Measurements from ENCODE around the gene NOSTRIN. TPM values are rescaled to one million over a fixed set of nuclear protein-coding genes. Genes with fewer than 3 reads are reported as not detected.

NOSTRIN gene
- total RNA-seq, 1 experiment from 2014 or later = 9.8 TPM

- Histone ChIP-seq H3K4me3 (ENCODE audit: low read depth, low read length) (no peak overlapping the region), H3K36me3 (ENCODE audit: control insufficient read depth, insufficient read depth, low read length) (no peaks in the 10 kb centered on the region), H3K9me3 (no peaks in the 10 kb centered on the region), H3K27me3 (replicated peaks; ENCODE audit: control insufficient read depth, insufficient read depth, low read length) (no peaks in the 10 kb centered on the region; the same call in 1 of the 2 replicates), H3K4me1 (no peaks in the 10 kb centered on the region; the same call in 1 of the 2 replicates)
- intact Hi-C loops (cut with micrococcal nuclease; ENCODE audit: unreplicated experiment) = no loop called here
- Mint-ChIP-seq H3K27me3 (ENCODE audit: insufficient read depth, unreplicated experiment) (peaks cover 19% of the 10 kb centered on the region), H3K9me3 (ENCODE audit: unreplicated experiment) (no peaks in the 10 kb centered on the region), H3K4me1 (ENCODE audit: low read depth, unreplicated experiment) (no peaks in the 10 kb centered on the region), H3K27ac (ENCODE audit: unreplicated experiment) (no peak overlapping the region), H3K4me3 (ENCODE audit: unreplicated experiment) (no peak overlapping the region), H3K36me3 (ENCODE audit: insufficient read depth, unreplicated experiment) (peaks cover 7% of the 10 kb centered on the region)
- no TSS peak for BruUV-seq (replicated peaks)
- ChIA-PET CTCF (no interaction called here), POLR2A (no interaction called here)
- no peak for DNase-seq
- TF ChIP-seq CTCF (IDR thresholded peaks at IDR 0.05; ENCODE audit: insufficient read depth in 1 of 2, low read depth in 1 of 2, low read length in 1 of 2, severe bottlenecking in 1 of 2, unreplicated experiment in 1 of 2) = no peak
Observed at GRCh38 chr2:168894101-168894500, 91.7 kb downstream of the NOSTRIN start.

DNA sequence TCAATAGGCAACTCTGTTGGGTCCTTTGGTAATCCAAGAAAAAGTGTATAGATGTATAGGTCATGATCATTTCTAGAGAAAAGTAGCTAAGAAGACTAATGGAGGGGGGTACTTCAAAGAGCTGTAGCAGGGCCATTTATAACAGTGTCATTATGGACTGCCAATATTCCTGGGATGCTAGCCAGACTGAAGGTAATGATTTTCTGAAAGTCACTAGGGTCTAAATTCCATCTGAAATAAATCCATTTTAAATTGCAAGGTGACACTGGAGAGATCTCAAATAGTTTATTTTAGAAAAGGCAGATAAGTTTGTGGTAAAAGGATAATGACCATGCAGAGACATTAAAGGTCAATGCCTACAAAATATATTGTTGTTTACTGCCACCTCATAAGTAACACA, 92.3 kb downstream of the NOSTRIN start:
- intact Hi-C loops (cut with micrococcal nuclease; ENCODE audit: unreplicated experiment) = no loop called here
- Histone ChIP-seq H3K4me1 (no peaks in the 10 kb centered on the region; the same call in 1 of the 2 replicates), H3K27me3 (replicated peaks; ENCODE audit: control insufficient read depth, insufficient read depth, low read length) (no peaks in the 10 kb centered on the region; the same call in 1 of the 2 replicates), H3K36me3 (ENCODE audit: control insufficient read depth, insufficient read depth, low read length) (no peaks in the 10 kb centered on the region), H3K9me3 (no peaks in the 10 kb centered on the region), H3K4me3 (ENCODE audit: low read depth, low read length) (no peak overlapping the region)
- Mint-ChIP-seq H3K9me3 (ENCODE audit: unreplicated experiment) (no peaks in the 10 kb centered on the region), H3K27me3 (ENCODE audit: insufficient read depth, unreplicated experiment) (peaks cover 21% of the 10 kb centered on the region), H3K4me1 (ENCODE audit: low read depth, unreplicated experiment) (no peaks in the 10 kb centered on the region), H3K36me3 (ENCODE audit: insufficient read depth, unreplicated experiment) (peaks cover 7% of the 10 kb centered on the region), H3K27ac (ENCODE audit: unreplicated experiment) (no peak overlapping the region), H3K4me3 (ENCODE audit: unreplicated experiment) (no peak overlapping the region)
- no peak for TF ChIP-seq CTCF (IDR thresholded peaks at IDR 0.05; ENCODE audit: insufficient read depth in 1 of 2, low read depth in 1 of 2, low read length in 1 of 2, severe bottlenecking in 1 of 2, unreplicated experiment in 1 of 2)
- ChIA-PET POLR2A (no interaction called here), CTCF (no interaction called here)
- DNase-seq = no peak
- no TSS peak for BruUV-seq (replicated peaks)

DNA sequence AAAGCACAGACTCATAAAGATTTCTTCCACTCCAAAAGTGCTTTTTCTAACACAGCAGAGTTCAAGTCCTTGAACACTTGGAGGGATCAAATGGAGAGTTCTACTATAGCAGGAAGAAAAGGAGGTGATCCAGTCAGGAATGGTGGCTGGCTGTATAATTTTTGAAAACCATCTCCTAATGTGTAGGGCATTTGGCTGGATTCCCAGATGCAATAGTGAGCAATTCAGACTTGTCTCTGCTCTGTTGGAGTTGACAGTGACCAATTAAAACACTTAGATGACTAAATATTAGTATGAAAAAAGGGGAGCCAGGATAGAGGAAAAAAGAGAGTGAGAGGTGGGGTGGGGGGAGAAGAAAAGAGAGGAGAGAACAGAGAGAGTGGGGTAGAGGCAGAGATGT, 93.3 kb downstream of the NOSTRIN start:
- Mint-ChIP-seq H3K4me3 (ENCODE audit: unreplicated experiment) (no peak overlapping the region), H3K27me3 (ENCODE audit: insufficient read depth, unreplicated experiment) (peaks cover 21% of the 10 kb centered on the region), H3K27ac (ENCODE audit: unreplicated experiment) (no peak overlapping the region), H3K36me3 (ENCODE audit: insufficient read depth, unreplicated experiment) (no peaks in the 10 kb centered on the region), H3K9me3 (ENCODE audit: unreplicated experiment) (no peaks in the 10 kb centered on the region), H3K4me1 (ENCODE audit: low read depth, unreplicated experiment) (no peaks in the 10 kb centered on the region)
- ChIA-PET POLR2A (no interaction called here), CTCF (no interaction called here)
- TF ChIP-seq CTCF (IDR thresholded peaks at IDR 0.05; ENCODE audit: insufficient read depth in 1 of 2, low read depth in 1 of 2, low read length in 1 of 2, severe bottlenecking in 1 of 2, unreplicated experiment in 1 of 2) = no peak
- Histone ChIP-seq H3K36me3 (ENCODE audit: control insufficient read depth, insufficient read depth, low read length) (no peaks in the 10 kb centered on the region), H3K4me3 (ENCODE audit: low read depth, low read length) (no peak overlapping the region), H3K4me1 (no peaks in the 10 kb centered on the region; the same call in 1 of the 2 replicates), H3K9me3 (no peaks in the 10 kb centered on the region), H3K27me3 (replicated peaks; ENCODE audit: control insufficient read depth, insufficient read depth, low read length) (no peaks in the 10 kb centered on the region; the same call in 1 of the 2 replicates)
- BruUV-seq (replicated peaks) = no TSS peak
- intact Hi-C loops (cut with micrococcal nuclease; ENCODE audit: unreplicated experiment) = no loop called here
- no peak for DNase-seq
